K562 (cell line): ENCODE data around the gene TTN.

Experiments used
- ATF1 ChIP-seq, 2 experiments: fragments of 450-650 bp in 1 of 2; IDR thresholded peaks; 2 replicates each; pipeline ENCODE4 v1.6.1; 2016; ENCODE audit warnings: missing compliant biosample characterization in 1 of 2, missing genetic modification characterization in 1 of 2
- CCNT2 ChIP-seq: IDR thresholded peaks from 2 replicates; pipeline ENCODE4 v1.6.1; 2011; ENCODE audit warnings: borderline replicate concordance, low read depth, mild to moderate bottlenecking, moderate library complexity, mixed read lengths, low read length; ENCODE audit not compliant: insufficient read length; ENCODE audit errors: extremely low read depth
- CTCF ChIP-seq, 3 experiments: IDR thresholded peaks in 2 of 3; conservative IDR thresholded peaks in 1 of 3; 2 replicates each; pipeline ENCODE4 v1.5.1; 2011 to 2012; ENCODE audit warnings: low read length in 3 of 3, mild to moderate bottlenecking in 3 of 3, control low read depth in 2 of 3, improper control_type of control experiment in 1 of 3, inconsistent platforms in 1 of 3, low read depth in 1 of 3, mixed read lengths in 1 of 3, moderate library complexity in 1 of 3; ENCODE audit not compliant: insufficient read depth in 2 of 3
- ELF4 ChIP-seq: fragments of 450-650 bp; formaldehyde crosslinking; IDR thresholded peaks from 2 replicates; pipeline ENCODE4 v1.4.0; 2022; ENCODE audit warnings: missing genetic modification characterization
- POLR2AphosphoS5 ChIP-seq: IDR thresholded peaks from 2 replicates; pipeline ENCODE4 v1.6.1; 2011; ENCODE audit warnings: mild to moderate bottlenecking, low read depth, low read length, moderate library complexity; ENCODE audit not compliant: control insufficient read depth, insufficient read depth
- RAD21 ChIP-seq, 2 experiments: fragments of 250-450 bp in 1 of 2; fragments of 450-650 bp in 1 of 2; sonication (Bioruptor Pico) in 1 of 2; formaldehyde crosslinking in 1 of 2; IDR thresholded peaks in 1 of 2; conservative IDR thresholded peaks in 1 of 2; 2 replicates each; pipeline versions ENCODE4 v1.4.0 to v1.8.0; 2020 to 2022; ENCODE audit warnings: mild to moderate bottlenecking in 2 of 2, moderate library complexity in 1 of 2
- RFX1 ChIP-seq: fragments of 450-650 bp; IDR thresholded peaks from 2 replicates; pipeline ENCODE4 v1.6.1; 2016; ENCODE audit warnings: mild to moderate bottlenecking, moderate library complexity
- TAF1 ChIP-seq: IDR thresholded peaks from 2 replicates; pipeline ENCODE4 v1.6.1; 2011; ENCODE audit warnings: mild to moderate bottlenecking, low read length, moderate library complexity; ENCODE audit not compliant: insufficient read depth, control insufficient read depth, severe bottlenecking; ENCODE audit errors: extremely low read depth
- TCF3 ChIP-seq: sonication (generic); formaldehyde crosslinking; IDR thresholded peaks from 2 replicates; pipeline ENCODE4 v1.4.0; 2020; ENCODE audit warnings: mild to moderate bottlenecking, missing genetic modification reagents
- TRIM28 ChIP-seq: fragments of 450-650 bp; IDR thresholded peaks from 2 replicates; pipeline ENCODE4 v1.6.1; 2017
- ZNF41 ChIP-seq: fragments of 250-450 bp; sonication (Bioruptor Pico); conservative IDR thresholded peaks from 2 replicates; pipeline ENCODE4 v1.4.0; 2020; ENCODE audit warnings: mild to moderate bottlenecking
- ZNF707 ChIP-seq: fragments of 250-450 bp; sonication (Bioruptor Pico); conservative IDR thresholded peaks from 2 replicates; pipeline ENCODE4 v1.8.0; 2022; ENCODE audit warnings: inconsistent platforms, mild to moderate bottlenecking, moderate library complexity

- no peak for TF ChIP-seq CCNT2
- no peak for TF ChIP-seq ELF4 (CRISPR knock-in tag)
- TF ChIP-seq TAF1, result no peak
- TF ChIP-seq RFX1, result no peak
- TF ChIP-seq RAD21 (CRISPR knock-in tag; conservative IDR thresholded peaks at IDR 0.05 in 1 of 2, IDR thresholded peaks at IDR 0.05 in 1 of 2), result no peak
- no peak for TF ChIP-seq TRIM28
- no peak for TF ChIP-seq ATF1 (CRISPR knock-in tag; IDR thresholded peaks at IDR 0.05)
- TF ChIP-seq ATF1 (tag; IDR thresholded peaks at IDR 0.05), result no peak
- no peak for TF ChIP-seq ZNF41 (CRISPR knock-in tag)
- TF ChIP-seq POLR2AphosphoS5, result no peak
- TF ChIP-seq CTCF (IDR thresholded peaks at IDR 0.05 in 2 of 3, conservative IDR thresholded peaks at IDR 0.05 in 1 of 3; ENCODE audit: insufficient read depth in 2 of 3, low read depth in 1 of 3, low read length in 3 of 3), result no peak
- TF ChIP-seq ZNF707 (CRISPR knock-in tag), result no peak
- TF ChIP-seq TCF3 (CRISPR knock-in tag), result no peak
Observed at GRCh38 chr2:178845566-178846457, 38.6 kb upstream of the TTN start.
